HepG2 (cell line): Measurements from ENCODE around the gene GK. TPM values are rescaled to one million over a fixed set of nuclear protein-coding genes. Genes with fewer than 3 reads are reported as not detected.

Experiments
- ATAC-seq: fragments of 200-7000 bp; cut with Tn5 transposase; 3 replicates; pipeline ENCODE4 v1.9.1; 2020; ENCODE audit warnings: mild to moderate bottlenecking, moderate library complexity
- BruUV-seq: library from RNA; stranded (reverse); fragments of 400-500 nt; replicated peaks from 2 replicates; lab custom pipeline; 2021; lab: Mats Ljungman, UMichigan
- CTCF ChIA-PET: fragments of 300-600 bp; formaldehyde crosslinking; extraction: SDS; loops from one replicate; lab custom pipeline; 2021; ENCODE audit warnings: low total read pairs, inconsistent platforms, low intra/inter-chr PET ratio; lab: Yijun Ruan, JAX
- POLR2A ChIA-PET: fragments of 350-600 bp; sonication (Branson Sonifier 250); formaldehyde crosslinking; loops from one replicate; lab custom pipeline; 2020; ENCODE audit warnings: antibody characterized with exemption, inconsistent platforms; lab: Yijun Ruan, JAX
- DNase-seq: peaks from one replicate; pipeline ENCODE4 v3.0.0-alpha.2; 2015; ENCODE audit warnings: low spot score
- FAIRE-seq: peaks from 3 replicates; lab custom pipeline; 2011; peaks lifted over from hg19 to GRCh38; lab: Jason Lieb, UNC
- H2AFZ ChIP-seq: one replicate; pipeline ENCODE4 v1.6.1; 2011; ENCODE audit warnings: low read length, inconsistent platforms
- H3K27ac ChIP-seq: fragments of 300-600 bp; 3 replicates; pipeline ENCODE4 v1.8.0; 2011; ENCODE audit warnings: mixed run types, mild to moderate bottlenecking, mixed read lengths, low read length, inconsistent platforms; ENCODE audit not compliant: insufficient read depth; ENCODE audit errors: extremely low read length
- H3K27me3 ChIP-seq, 2 experiments: fragments of 200-600 bp in 1 of 2; 2 replicates in 1 of 2; 3 replicates in 1 of 2; pipeline versions ENCODE4 v1.6.0 to v1.8.0; 2011; ENCODE audit warnings: low read length in 2 of 2, mild to moderate bottlenecking in 2 of 2, moderate library complexity in 2 of 2, inconsistent platforms in 1 of 2; ENCODE audit not compliant: insufficient read depth in 2 of 2, control insufficient read depth in 1 of 2
- H3K36me3 ChIP-seq, 2 experiments: fragments of 200-600 bp in 1 of 2; replicated peaks in 1 of 2; 2 replicates in 1 of 2; 3 replicates in 1 of 2; pipeline versions ENCODE4 v1.5.1 to v1.8.0; 2011; ENCODE audit warnings: low read length in 2 of 2, inconsistent platforms in 1 of 2; ENCODE audit not compliant: insufficient read depth in 2 of 2, control insufficient read depth in 1 of 2
- H3K4me1 ChIP-seq: 2 replicates; pipeline ENCODE4 v1.5.1; 2012; ENCODE audit warnings: low read length, inconsistent platforms; ENCODE audit not compliant: insufficient read depth
- H3K4me2 ChIP-seq: 2 replicates; pipeline ENCODE4 v1.6.0; 2011; ENCODE audit warnings: low read depth, low read length, inconsistent platforms
- H3K4me3 ChIP-seq, 3 experiments: fragments of 200-600 bp in 1 of 3; sonication (generic), shearing (Covaris generic) in 1 of 3; replicated peaks in 1 of 3; 2 replicates each; pipeline ENCODE4 v1.5.1; 2011 to 2016; ENCODE audit warnings: low read length in 3 of 3, inconsistent platforms in 2 of 3, low read depth in 2 of 3, mild to moderate bottlenecking in 2 of 3, control low read depth in 1 of 3, mixed read lengths in 1 of 3; ENCODE audit not compliant: insufficient read depth in 1 of 3
- H3K79me2 ChIP-seq: one replicate; pipeline ENCODE4 v1.6.1; 2011; ENCODE audit warnings: low read length, inconsistent platforms; ENCODE audit not compliant: insufficient read depth
- H3K9ac ChIP-seq: 2 replicates; pipeline ENCODE4 v1.6.0; 2011; ENCODE audit warnings: mild to moderate bottlenecking, low read depth, low read length, inconsistent platforms; ENCODE audit not compliant: insufficient read depth
- H3K9me3 ChIP-seq: 2 replicates; pipeline ENCODE4 v1.5.1; 2012; ENCODE audit warnings: mild to moderate bottlenecking, low read length
- H4K20me1 ChIP-seq: 2 replicates; pipeline ENCODE4 v1.6.0; 2011; ENCODE audit warnings: inconsistent platforms, mild to moderate bottlenecking, low read length, moderate library complexity; ENCODE audit not compliant: insufficient read depth
- AFF4 ChIP-seq: sonication (generic); formaldehyde crosslinking; IDR thresholded peaks from 2 replicates; pipeline ENCODE4 v1.4.0; 2020; ENCODE audit warnings: missing genetic modification reagents
- ASH2L ChIP-seq: fragments of 300-600, 200-600 bp; sonication (generic); IDR thresholded peaks from 2 replicates; pipeline ENCODE4 v1.7.0; 2017; ENCODE audit warnings: low read depth, mild to moderate bottlenecking, moderate library complexity, mixed read lengths, low read length; ENCODE audit not compliant: insufficient read length
- CEBPB ChIP-seq: IDR thresholded peaks from 2 replicates; pipeline ENCODE4 v1.6.1; 2011; ENCODE audit warnings: low read depth, low read length, improper control_type of control experiment, borderline replicate concordance
- HMGXB3 ChIP-seq: sonication (generic); formaldehyde crosslinking; IDR thresholded peaks from 2 replicates; pipeline ENCODE4 v1.4.0; 2020; ENCODE audit warnings: missing genetic modification reagents, borderline replicate concordance
- HNF4A ChIP-seq: sonication (generic); formaldehyde crosslinking; IDR thresholded peaks from 2 replicates; pipeline ENCODE4 v1.4.0; 2020; ENCODE audit warnings: missing genetic modification reagents
- MZF1 ChIP-seq: sonication (generic); formaldehyde crosslinking; IDR thresholded peaks from 2 replicates; pipeline ENCODE4 v1.8.1; 2023; ENCODE audit warnings: mild to moderate bottlenecking, missing genetic modification reagents, borderline replicate concordance
- PAWR ChIP-seq: sonication (generic); formaldehyde crosslinking; IDR thresholded peaks from 2 replicates; pipeline ENCODE4 v1.4.0; 2020; ENCODE audit warnings: missing genetic modification reagents, mild to moderate bottlenecking, borderline replicate concordance
- PAXIP1 ChIP-seq: sonication (generic); formaldehyde crosslinking; conservative IDR thresholded peaks from 2 replicates; pipeline ENCODE4 v1.4.0; 2020; ENCODE audit warnings: mild to moderate bottlenecking, missing genetic modification reagents, moderate library complexity
- WGBS: methylation state at CpG from one replicate; pipeline ENCODE4 v1.1.6; 2017; ENCODE audit warnings: low lambda C conversion rate; 5-methylcytosine and 5-hydroxymethylcytosine counted together
- in situ Hi-C: cut with HindIII; loops from 2 replicates; pipeline ENCODE4 v1.10.0; 2017; ENCODE audit warnings: low pct_unique_long_range_greater_than_20kb; ENCODE audit not compliant: extremely low pct_ligation_motif_present
- intact Hi-C: fragments of 100-400 bp; cut with micrococcal nuclease; formaldehyde crosslinking; loops from one replicate; pipeline ENCODE4 v1.10.0; 2022; ENCODE audit not compliant: unreplicated experiment
- polyA plus RNA-seq, 8 experiments: library from polyadenylated mRNA; depleted of rRNA in 3 of 8; stranded (reverse) in 7 of 8; unstranded in 1 of 8; fragments of >200 nt; fragmentation: Illumina TruSeq in 4 of 8; extraction: Trizol in 4 of 8; gene quantifications; 2 replicates each; pipeline versions ENCODE4 v1.2.1 to v1.2.3, GENCODE V29; 2011 to 2016; ENCODE audit warnings: low read depth in 4 of 8, missing spikeins in 1 of 8, mixed read lengths in 1 of 8; ENCODE audit not compliant: insufficient read depth in 1 of 8
- total RNA-seq, 5 experiments: library from RNA; depleted of rRNA; stranded (reverse); fragments of >200 nt; fragmentation: Illumina TruSeq; extraction: Trizol; gene quantifications; 2 replicates each; pipeline ENCODE4 v1.2.3, GENCODE V29; 2016; ENCODE audit warnings: low read depth in 1 of 5

Gene GK
- total and polyA plus RNA-seq, 2 of the 13 experiments (the other 11 are each of a cell fraction or from before 2014, with no cell fraction given) = 64.2 to 265 TPM

DNA sequence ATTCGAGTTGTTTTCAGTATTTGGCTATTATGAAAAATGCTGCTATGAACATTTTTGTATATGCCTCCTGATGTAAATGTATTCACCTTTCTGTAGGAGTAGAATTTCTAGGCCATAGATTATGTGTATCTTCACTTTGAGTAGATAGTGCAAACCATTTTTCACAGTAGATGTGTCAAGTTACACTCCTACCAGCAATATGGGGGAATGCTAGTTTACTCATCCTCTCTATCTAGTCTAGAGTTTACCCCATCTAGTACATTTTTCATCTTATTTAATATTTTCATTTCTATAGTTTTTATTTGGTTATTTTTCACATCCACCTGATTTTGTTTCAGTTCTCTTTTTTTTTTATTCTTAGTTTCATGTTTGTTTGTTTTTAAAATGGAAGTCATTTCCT, 59.0 kb downstream of the GK start (continued):
- TF ChIP-seq HMGXB3 (CRISPR knock-in tag) = no peak
- TF ChIP-seq MZF1 = no peak

- H3K27ac ChIP-seq = no peak overlapping the region
- BruUV-seq = no TSS peak
- H3K9ac ChIP-seq = no peak overlapping the region
- H3K4me2 ChIP-seq = no peak overlapping the region
- 94% methylated on average over 5 of the region's 5 CpGs for WGBS
- POLR2A ChIA-PET = no interaction called here
- no peak overlapping the region for H3K4me3 ChIP-seq
- no peaks in the 10 kb centered on the region for H3K79me2 ChIP-seq
- CTCF ChIA-PET = interaction anchor here (1.2 to 2.3 kb wide), 2 partner anchors 78 to 143 kb away, joined by 5 to 10 read pairs; no protein-coding TSS in a partner anchor
- 0 out of 2 replicates have a peak, but pooled peaks cover 2% of the 10 kb centered on the region for H4K20me1 ChIP-seq
- FAIRE-seq = no peak
- in situ Hi-C loops = loop anchor here (10.0 kb wide), 1 partner anchor 78 kb away; no protein-coding TSS in a partner anchor
- H2AFZ ChIP-seq = no peak overlapping the region
- peak; percentile 71 for ATAC-seq
- H3K4me1 ChIP-seq = no peaks in the 10 kb centered on the region
- H3K27me3 ChIP-seq = no peaks in the 10 kb centered on the region
- intact Hi-C loops = loop anchor here (1.0 kb wide), 2 partner anchors 78 to 143 kb away; no protein-coding TSS in a partner anchor
- peak; percentile 40 for DNase-seq
- H3K36me3 ChIP-seq = peaks cover 5 to 39% of the 10 kb centered on the region in 2 experiments
- no peaks in the 10 kb centered on the region for H3K9me3 ChIP-seq
- TF ChIP-seq ASH2L = no peak
- TF ChIP-seq PAWR (CRISPR knock-in tag) = no peak
- peak; percentile 27; the same call in 1 of the 2 replicates for TF ChIP-seq CEBPB
- TF ChIP-seq AFF4 = no peak
- TF ChIP-seq PAXIP1 = no peak
- TF ChIP-seq HNF4A (CRISPR knock-in tag) = no peak
Measured at GRCh38 chrX:30713061-30713525, 59.9 kb downstream of the GK start.
